ENCODE data around the gene POLRMT. TPM values are rescaled to one million over a fixed set of nuclear protein-coding genes. Genes with fewer than 3 reads are reported as not detected.

POLRMT gene
- total RNA-seq, 1 donor from 2014 or later = 37.9 TPM

- no peak for DNase-seq (ENCODE audit: low read depth)
- H3K4me3 ChIP-seq (ENCODE audit: low read depth, low read length) = peak overlapping the region; percentile 61
- TF ChIP-seq, protein P1, sequence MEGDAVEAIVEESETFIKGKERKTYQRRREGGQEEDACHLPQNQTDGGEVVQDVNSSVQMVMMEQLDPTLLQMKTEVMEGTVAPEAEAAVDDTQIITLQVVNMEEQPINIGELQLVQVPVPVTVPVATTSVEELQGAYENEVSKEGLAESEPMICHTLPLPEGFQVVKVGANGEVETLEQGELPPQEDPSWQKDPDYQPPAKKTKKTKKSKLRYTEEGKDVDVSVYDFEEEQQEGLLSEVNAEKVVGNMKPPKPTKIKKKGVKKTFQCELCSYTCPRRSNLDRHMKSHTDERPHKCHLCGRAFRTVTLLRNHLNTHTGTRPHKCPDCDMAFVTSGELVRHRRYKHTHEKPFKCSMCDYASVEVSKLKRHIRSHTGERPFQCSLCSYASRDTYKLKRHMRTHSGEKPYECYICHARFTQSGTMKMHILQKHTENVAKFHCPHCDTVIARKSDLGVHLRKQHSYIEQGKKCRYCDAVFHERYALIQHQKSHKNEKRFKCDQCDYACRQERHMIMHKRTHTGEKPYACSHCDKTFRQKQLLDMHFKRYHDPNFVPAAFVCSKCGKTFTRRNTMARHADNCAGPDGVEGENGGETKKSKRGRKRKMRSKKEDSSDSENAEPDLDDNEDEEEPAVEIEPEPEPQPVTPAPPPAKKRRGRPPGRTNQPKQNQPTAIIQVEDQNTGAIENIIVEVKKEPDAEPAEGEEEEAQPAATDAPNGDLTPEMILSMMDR (conservative IDR thresholded peaks at IDR 0.05; ENCODE audit: low read depth, low read length) = no peak
Observed at GRCh38 chr19:570937-571565, 62.3 kb downstream of the POLRMT start.

GRCh38 chr19:570251-570686, 63.1 kb downstream of the POLRMT start:
- no peak overlapping the region for H3K4me3 ChIP-seq (ENCODE audit: low read depth, low read length)
- no peak for DNase-seq (ENCODE audit: low read depth)
- TF ChIP-seq, protein P1 (conservative IDR thresholded peaks at IDR 0.05; ENCODE audit: low read depth, low read length) = no peak

DNA sequence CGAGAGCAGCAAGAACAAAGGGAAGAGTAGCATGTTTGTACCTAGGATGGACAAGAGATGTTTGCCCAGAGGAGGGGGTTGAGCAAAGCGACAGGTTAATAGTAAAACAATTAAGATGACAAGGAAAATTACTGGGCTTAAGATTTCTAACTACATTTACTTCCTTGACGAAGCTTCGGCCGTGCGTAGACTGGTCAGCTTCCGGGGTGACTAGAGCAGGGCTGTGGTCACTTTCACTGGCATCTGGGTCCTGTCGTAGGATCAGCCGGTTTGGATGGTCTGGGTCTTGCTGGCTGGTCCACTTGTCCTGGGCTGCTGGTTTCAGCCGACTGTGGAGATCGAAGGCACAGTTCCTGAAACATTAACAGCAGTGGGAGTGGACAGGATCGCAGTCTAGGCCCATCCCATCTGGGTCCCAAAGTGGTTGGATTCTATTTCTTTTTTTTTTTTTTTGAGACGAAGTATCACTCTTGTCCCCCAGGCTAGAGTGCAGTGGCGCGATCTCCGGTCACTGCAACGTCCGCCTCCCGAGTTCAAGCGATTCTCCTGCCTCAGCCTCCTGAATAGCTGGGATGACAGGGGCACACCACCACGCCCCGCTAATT, 65.9 kb downstream of the POLRMT start:
- TF ChIP-seq, protein P1 (conservative IDR thresholded peaks at IDR 0.05; ENCODE audit: low read depth, low read length) = no peak
- DNase-seq (ENCODE audit: low read depth) = no peak

More for the DNA sequence above, 65.9 kb downstream of the POLRMT start:
- no peak overlapping the region for H3K4me3 ChIP-seq (ENCODE audit: low read depth, low read length)

Other genes with a start within 250 kb of the POLRMT start
- gene C2CD4C, start 224.4 kb downstream of the POLRMT start, total RNA-seq = 0.12 TPM in 1 of 2 replicates, not detected in the other
- gene SHC2, start 172.5 kb downstream of the POLRMT start, total RNA-seq = 0.07 and 2.1 TPM in 2 replicates
- gene MADCAM1, start 137.1 kb downstream of the POLRMT start, total RNA-seq = 0.17 TPM in 1 of 2 replicates, not detected in the other
- 56.4 and 78.1 TPM in 2 replicates for gene TPGS1, start 126.0 kb downstream of the POLRMT start, total RNA-seq
- gene CDC34, start 101.8 kb downstream of the POLRMT start, total RNA-seq = 142 and 265 TPM in 2 replicates
- gene GZMM, start 89.5 kb downstream of the POLRMT start, total RNA-seq = not detected in 2 replicates
- 705 and 835 TPM in 2 replicates for gene BSG, start 60.9 kb downstream of the POLRMT start, total RNA-seq
- 0.22 TPM in 1 of 2 replicates, not detected in the other for gene HCN2, start 43.7 kb downstream of the POLRMT start, total RNA-seq
- gene FGF22, start 6.3 kb upstream of the POLRMT start, total RNA-seq = 0.29 TPM in 1 of 2 replicates, not detected in the other
- gene RNF126, start 29.7 kb upstream of the POLRMT start, total RNA-seq = 102 and 161 TPM in 2 replicates
- gene FSTL3, start 42.9 kb upstream of the POLRMT start, total RNA-seq = 199 and 483 TPM in 2 replicates
- gene PRSS57, start 61.9 kb upstream of the POLRMT start, total RNA-seq = not detected in 2 replicates
- gene PALM, start 75.4 kb upstream of the POLRMT start, total RNA-seq = 3.2 and 17.1 TPM in 2 replicates
- 25.2 and 41.5 TPM in 2 replicates for gene MISP, start 117.6 kb upstream of the POLRMT start, total RNA-seq
- 186 and 453 TPM in 2 replicates for gene PTBP1, start 163.9 kb upstream of the POLRMT start, total RNA-seq
- gene PLPPR3, start 188.4 kb upstream of the POLRMT start, total RNA-seq = 0.07 and 0.75 TPM in 2 replicates
- not detected in 2 replicates for gene AZU1, start 194.3 kb upstream of the POLRMT start, total RNA-seq
- not detected in 2 replicates for gene PRTN3, start 207.5 kb upstream of the POLRMT start, total RNA-seq
- not detected in 2 replicates for gene ELANE, start 218.8 kb upstream of the POLRMT start, total RNA-seq
- gene CFD, start 226.1 kb upstream of the POLRMT start, total RNA-seq = 3.2 and 5.2 TPM in 2 replicates